Measurements from ENCODE around the gene SAFB.
"Not testable (repeated sequence)": the region's sequence is repeated elsewhere in the genome, so short reads cannot be mapped to it uniquely, and the experiment has no call there.

The SAFB gene

DNA sequence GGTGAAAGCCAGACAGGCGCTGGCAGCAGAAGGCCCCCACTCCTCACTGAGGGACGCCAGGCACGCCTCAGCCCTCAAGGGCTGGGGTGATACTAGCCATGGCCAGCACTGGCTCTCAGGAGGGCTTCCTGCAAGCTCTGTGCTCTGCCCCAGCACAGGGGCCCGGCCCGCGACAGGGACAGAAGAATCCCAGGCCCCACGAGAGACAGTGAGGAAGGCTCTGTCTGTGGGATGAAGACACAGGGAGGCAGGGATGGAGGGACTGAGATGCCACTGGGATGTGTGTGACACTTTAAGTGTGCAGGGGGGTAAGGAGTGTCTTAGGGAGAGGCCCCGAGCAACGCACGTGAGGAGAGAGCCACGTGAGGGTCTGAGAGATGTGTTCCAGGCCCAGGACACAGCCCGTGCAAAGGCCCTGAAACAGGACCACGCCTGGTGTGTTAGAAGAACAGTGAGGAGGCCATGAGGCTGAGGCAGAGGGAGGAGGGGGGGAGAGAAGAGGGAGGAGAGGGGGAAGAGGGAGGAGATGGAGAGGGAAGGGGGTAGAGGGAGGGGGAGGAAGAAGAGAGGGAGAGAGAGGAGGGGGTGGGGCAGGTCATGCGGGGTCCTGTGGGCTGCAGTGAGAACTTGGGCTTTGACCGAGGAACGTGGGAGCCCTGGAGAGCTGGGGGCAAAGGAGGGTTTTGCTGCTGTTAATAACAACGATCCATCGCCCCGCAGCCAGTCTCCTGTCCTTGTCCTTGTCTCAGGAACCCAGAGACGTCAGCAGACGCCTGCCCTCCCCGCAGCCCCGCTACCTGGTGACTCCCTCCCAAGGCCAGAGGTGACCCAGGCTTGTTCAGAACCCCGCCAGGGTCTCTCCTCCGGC is 74.4 kb downstream of the SAFB start:
- no peak for DNase-seq (ENCODE audit: low read depth in 2 of 2)

DNA sequence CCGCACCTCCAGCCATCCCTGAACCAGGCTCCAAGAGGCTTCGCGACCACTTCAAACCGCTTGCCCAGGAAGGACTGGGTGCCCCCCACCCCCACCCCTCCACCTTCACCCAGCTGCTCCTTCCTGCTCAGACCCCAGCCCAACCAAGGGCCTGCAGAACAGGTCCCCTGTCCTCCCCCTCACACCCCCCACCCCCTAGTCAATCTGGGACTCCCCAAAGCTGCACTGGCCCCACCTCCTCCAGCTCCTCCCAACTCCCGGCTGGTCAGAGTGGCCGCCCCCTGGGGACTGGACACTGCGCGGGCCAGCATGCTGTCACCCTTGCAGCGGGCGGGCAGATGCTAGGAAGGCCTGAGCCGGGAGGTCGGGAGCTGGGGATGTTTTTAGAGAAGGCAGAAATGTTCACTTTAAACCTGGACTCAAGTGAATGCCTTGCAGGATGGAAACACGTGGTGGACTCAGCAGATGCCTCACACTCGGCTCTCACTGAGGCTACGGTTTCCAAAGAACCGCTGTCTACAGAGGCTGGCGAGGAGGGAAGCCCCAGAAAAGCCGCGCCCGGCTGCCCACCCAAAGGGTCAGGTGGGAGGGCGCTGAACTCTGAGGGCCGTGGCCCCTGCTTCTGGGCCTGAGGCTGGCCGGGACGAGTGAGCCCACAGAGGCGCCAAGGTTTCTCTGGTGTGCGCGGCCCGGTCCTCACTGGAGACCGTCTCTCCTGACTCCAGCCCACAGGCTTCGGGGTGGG is 75.2 kb downstream of the SAFB start:
- no peak for DNase-seq (ENCODE audit: low read depth in 2 of 2)

DNA sequence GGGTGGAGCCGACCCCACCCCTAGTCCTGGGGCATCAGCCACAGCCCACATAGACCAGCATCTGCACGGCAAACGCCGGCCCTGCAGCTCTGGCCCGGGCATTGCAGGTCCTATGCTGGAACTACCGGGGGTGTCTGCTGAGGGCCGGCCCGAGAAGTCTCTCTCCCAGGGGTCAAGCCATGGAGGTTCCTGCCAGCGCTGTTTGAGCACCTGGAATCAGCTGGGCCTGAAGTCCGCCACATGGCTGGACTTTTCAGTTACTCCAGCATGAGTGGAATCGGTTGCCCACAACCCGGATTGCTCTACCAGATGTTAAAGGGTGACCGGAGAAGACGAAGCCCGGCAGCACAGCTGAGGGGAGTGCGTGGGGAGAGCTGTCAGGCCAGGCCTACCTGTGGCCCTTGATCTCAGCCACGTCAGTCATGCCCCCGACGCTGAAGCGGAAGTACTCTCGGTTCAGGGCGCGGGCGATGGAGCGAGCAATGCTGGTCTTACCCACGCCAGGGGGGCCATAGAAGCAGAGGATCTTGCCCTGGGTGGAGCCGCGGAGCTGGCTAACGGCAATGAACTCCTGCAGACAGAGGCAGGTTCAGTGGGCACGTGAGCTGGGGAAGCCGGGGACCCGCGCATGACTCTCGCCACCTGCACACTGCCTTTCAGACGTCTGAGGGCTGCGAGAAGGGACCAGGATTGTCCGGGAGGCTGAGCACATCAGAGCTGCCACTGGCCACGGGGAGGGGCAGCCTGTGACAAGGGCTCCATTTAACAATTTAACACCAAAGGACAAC is 75.9 kb downstream of the SAFB start:
- no peak for DNase-seq (ENCODE audit: low read depth in 2 of 2)

DNA sequence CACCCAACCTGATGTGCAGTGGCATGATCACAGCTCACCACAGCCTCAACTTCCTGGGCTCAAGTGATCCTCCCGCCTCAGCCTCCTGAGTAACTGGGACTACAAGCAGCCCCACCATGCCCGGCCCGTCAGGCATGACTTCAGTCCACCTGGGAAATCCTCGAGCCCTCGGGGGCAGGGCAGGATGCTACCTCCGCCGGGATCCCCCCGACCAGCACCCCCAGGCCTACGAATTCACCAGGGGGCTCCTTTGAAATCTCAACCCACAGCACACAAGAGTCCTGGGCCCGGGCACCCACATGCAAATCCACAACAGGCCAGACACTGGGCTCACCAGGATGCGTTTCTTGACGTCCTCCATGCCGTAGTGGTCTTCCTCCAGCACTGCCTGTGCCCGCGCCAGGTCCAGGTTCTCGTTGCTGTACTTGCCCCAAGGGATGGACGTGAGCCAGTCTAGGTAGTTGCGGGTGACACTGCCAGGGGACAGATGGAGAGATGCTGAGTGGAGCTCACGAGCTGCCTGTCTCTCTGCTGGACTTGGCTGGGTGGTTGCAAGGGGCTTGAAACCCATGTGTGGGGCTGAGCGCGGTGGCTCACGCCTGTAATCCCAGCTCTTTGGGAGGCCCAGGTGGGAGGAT is 77.7 kb downstream of the SAFB start:
- no peak for DNase-seq (ENCODE audit: low read depth in 2 of 2)

DNA sequence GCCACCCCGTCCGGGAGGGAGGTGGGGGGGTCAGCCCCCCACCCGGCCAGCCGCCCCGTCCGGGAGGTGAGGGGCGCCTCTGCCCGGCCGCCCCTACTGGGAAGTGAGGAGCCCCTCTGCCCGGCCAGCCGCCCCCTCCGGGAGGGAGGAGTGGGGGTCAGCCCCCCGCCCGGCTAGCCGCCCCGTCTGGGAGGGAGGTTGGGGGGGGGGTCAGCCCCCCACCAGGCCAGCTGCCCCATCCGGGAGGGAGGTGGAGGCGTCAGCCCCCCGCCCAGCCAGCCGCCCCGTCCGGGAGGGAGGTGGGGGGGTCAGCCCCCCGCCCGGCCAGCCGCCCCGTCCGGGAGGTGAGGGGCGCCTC is 79.1 kb downstream of the SAFB start:
- not testable (repeated sequence) for DNase-seq (ENCODE audit: low read depth in 2 of 2)

DNA sequence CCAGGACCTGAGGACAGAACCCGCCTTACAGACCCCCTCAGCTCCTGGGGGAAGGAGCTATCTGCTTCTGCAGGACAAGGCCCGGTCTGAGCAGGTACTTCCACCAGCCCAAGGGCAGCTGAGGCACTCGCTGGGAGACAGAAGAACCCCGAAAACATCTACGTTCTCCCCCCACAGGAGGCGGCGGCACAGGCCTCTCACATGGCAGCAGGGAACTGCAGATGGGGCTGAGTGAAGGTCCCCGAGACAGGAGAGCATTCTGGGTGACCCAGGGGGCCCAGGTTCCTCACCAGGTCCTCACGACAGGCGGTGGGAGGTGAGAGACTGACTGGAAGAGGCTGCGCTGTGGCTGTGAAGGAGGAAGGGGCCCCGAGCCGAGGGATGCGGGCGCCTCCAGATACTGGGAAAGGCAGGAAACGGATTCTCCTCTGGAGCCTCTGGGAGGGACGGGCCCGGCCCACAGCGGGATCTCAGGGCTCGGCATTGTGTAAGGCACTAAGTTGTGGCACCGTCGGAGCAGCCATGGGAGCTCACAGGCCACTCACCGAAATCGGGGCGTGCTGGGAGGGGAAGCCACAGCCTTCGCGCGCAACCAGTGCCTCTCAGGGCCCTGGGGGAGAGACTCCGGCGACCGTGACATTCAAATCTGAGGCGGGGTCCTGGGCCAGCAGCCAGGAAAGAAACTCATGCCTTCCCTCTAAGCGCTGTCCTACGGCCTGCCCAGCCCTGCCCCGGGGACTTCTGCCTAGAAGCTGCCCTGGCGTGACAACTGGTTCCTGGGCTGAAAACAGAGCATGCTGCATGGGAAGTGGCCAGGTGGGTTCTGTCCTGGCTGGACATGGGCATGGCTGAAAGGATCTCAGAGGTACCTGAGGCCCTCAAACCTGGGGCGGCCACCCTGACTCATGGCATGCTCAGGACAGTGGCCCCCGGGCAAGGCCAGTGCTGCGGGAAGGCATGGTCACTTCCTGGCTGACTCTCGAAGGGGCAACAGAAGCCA is 81.2 kb downstream of the SAFB start:
- DNase-seq (ENCODE audit: low read depth in 2 of 2) = no peak

DNA sequence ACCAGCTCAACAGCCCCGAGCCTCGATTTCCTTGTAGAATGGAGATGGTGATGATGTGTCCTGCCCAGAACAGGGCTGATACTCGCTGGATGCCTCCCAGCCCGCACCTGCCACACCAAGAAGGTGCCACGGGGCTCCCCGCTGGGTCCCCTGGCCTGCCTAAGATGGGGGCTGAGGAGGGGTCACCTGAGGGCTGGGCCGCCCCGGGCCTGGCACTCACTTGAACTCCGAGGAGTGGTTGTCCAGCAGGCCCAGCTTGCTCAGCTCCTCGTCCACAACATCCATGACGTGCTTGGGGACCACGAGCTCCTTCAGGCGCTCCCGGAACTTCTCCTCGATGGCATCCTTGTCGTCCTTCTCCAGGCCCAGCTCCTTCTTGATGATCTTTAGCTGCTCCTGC is 82.7 kb downstream of the SAFB start:
- no peak for DNase-seq (ENCODE audit: low read depth in 2 of 2)

DNA sequence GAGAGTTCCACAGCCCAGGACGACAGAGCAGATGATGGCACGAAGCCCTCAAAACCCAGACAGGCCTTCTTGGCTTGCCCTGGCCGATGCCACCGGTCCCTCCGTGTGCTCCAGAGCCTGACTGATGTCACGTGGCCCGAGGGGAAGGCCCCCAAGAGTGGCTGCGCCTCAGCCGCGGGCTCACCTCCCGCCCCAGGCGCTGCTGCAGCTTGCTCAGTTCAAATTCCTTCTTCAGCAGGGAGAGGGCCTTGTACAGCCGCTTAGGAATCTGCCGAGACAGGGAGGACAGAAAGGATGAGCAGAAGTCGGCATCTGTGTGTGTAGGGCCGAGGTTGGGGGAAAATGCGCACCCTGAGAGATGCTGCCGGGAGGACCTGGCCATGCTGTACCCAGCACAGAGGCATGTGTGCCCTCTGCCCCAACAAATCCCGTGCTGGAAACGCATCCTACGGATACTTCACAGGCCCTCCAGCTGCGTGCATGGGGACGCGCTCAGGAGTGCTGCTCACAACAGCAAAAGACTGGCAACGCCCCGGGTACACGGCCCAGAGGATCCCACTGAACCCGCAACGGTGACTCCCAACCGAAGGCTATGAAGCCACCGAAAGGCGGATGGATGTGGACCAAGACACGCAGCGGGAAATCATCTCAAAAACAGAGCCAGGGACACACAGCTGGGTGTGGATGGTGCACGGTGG is 84.1 kb downstream of the SAFB start:
- no peak for DNase-seq (ENCODE audit: low read depth in 2 of 2)

DNA sequence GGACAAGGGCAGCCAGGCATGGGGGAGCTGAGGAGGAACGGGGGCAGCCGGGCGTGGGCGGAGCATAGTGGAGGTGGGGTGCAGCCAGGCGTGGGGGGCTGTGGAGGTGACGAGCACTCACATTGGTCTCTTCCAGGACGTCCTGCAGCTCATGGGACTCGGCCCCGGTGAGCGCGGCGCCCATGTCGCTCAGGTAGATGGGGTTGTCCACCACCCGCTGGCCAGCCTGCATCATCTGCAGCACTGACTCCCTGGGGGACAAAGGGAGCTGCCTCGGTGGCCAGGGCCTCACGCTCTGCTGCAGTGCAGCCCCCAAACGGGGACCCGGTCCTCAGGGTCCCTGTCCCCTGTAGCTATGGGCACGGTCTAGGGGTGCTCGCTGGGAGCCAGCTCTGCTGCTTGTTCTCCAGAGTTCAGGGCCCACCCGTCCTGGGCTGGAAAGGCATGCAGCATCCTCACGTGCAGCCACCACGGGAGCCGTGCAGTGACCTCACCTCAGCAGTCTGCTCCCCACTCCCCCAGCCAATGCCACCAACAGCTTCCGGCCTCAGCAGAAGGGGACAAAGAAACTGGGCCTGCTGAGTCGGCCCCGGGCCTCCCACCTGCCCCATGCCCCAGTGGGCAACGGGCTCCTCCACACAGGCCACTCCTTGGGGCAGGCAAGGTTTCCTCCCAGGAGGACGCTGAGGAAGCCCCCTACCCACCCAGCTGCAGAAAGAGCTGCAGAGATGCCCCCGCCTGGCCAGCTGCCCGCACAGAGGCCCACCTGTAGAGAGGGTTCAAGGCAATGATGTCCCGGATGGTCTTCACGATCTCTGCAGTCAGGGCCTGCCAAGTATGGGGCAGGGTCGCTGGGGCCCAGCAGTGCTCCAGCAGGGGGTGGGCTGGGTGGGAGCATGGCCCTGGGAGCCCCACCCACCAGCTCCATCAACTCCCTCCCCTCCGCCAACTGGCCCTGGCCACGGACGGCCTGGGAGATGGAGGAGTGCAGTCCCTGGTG is 85.0 kb downstream of the SAFB start:
- no peak for DNase-seq (ENCODE audit: low read depth in 2 of 2)

DNA sequence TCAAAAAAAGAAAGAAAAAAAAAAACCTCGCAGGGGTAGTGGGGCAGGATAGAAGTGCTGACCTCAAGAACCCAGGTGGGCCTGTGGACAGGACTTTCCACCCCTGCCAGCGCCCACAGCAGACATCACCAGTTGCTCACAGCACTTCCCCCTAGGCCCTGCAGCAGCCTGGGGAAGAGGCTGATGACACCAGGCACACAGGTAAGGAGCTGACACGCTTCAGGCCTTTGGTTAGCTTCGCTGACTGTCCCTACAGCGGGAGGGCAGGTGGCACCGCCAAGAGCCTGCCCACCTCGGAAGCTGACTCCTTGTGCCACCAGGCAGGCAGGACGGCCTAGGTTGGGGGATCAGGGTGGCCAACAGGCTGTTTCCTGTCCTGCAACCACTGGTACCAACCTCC is 88.1 kb downstream of the SAFB start:
- DNase-seq (ENCODE audit: low read depth in 2 of 2) = no peak

DNA sequence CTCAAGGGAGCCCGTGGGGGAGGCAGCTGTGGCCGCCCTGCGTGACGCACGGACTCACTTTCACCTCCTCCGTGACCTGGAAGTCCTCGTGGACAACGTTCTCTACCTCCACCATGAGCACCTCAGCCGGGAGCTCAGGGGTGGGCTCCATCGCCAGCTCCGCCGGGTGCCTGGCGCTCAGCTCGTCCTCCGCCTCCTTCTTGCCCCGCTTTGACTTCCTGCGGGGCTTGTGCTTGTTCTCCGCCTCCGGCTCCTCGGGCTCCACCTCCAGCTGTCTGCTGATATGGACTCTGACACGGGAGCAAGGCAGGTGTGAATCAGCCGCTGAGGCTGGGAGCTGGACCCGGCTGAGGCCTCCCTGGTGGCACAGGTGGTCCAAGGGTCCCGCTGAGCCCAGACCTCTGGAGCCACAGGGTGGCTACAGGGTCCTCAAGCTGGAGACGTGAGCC is 88.9 kb downstream of the SAFB start:
- no peak for DNase-seq (ENCODE audit: low read depth in 2 of 2)

DNA sequence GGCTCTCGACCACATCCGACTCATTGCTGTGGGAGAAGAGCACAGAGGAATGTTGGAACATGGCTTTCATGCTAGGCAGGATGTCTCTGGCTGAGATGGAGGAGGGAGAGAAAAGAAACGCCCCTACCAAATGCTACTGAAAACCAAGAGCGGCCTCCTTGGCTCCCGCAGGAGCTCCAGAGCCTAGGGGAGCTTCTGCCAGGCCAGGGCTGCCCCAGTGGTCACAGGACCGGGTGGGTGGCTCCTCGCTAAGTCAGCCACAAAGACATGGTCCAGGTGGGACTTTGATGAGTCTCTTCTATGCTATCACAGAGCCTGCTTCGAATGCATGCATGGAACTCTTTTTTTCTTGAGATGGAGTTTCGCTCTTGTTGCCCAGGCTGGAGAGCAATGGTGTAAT is 90.3 kb downstream of the SAFB start:
- no peak for DNase-seq (ENCODE audit: low read depth in 2 of 2)

DNA sequence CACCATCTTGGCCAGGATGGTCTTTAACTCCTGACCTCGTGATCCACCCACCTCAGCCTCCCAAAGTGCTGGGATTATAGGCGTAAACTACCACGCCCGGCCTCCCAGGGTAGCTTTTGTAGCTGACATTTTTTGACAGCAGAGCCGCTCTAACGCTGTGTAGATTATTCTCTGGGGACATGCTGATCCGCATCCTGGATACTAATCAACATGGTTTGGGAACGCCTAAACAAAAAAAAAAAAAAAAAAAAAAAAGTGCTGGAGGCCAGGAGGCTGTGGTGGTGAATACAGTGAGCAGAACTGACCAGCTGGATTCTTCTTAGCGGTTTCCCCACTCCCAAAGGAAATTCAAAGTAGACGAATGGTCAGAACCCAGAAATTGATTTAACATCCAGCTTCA is 91.9 kb downstream of the SAFB start:
- no peak for DNase-seq (ENCODE audit: low read depth in 2 of 2)

DNA sequence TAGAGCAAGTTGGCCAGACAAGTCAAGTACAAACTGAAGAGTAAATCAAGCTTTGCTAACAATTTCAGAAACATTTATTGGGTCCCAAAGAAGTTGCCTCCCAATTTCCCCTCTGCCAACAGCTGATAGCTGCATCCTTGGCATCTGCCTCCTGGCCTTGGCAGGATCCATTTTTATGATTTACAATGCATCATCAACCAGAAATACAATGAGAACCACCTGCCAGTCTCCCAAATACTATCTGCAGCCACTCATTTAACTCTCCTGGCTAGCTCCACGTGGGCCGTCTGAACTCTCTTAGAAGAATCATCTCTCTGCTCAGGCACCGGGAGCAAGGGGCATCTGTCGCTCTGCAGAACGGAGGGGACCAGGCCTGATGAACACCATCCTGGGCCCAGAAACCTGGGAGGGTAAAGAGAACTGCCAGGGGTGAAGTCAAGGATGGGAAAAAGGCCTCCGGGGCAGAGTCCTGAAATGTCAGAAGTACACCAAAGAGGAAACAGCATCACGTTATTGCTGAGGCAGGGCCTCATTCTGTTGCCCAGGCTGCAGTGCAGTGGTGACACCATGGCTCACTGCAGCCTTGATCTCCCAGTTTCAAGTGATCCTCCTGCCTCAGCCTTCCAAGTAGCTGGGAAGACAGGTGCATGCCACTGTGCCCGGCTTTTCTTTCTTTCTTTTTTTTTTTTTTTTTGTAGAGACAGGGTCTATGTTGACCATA is 94.5 kb downstream of the SAFB start:
- DNase-seq (ENCODE audit: low read depth in 2 of 2) = no peak

All from stimulated activated CD4-positive, alpha-beta T cell treated with anti-CD3 and anti-CD28 coated beads, Interleukin-15, amount 100 ng/mL, for 48 hours (primary cell).